ENCODE results near the gene ZBTB43. TPM values are rescaled to one million over a fixed set of nuclear protein-coding genes. Genes with fewer than 3 reads are reported as not detected.

The ZBTB43 gene
- total RNA-seq, 1 experiment from 2014 or later, result 4.1 TPM

DNA sequence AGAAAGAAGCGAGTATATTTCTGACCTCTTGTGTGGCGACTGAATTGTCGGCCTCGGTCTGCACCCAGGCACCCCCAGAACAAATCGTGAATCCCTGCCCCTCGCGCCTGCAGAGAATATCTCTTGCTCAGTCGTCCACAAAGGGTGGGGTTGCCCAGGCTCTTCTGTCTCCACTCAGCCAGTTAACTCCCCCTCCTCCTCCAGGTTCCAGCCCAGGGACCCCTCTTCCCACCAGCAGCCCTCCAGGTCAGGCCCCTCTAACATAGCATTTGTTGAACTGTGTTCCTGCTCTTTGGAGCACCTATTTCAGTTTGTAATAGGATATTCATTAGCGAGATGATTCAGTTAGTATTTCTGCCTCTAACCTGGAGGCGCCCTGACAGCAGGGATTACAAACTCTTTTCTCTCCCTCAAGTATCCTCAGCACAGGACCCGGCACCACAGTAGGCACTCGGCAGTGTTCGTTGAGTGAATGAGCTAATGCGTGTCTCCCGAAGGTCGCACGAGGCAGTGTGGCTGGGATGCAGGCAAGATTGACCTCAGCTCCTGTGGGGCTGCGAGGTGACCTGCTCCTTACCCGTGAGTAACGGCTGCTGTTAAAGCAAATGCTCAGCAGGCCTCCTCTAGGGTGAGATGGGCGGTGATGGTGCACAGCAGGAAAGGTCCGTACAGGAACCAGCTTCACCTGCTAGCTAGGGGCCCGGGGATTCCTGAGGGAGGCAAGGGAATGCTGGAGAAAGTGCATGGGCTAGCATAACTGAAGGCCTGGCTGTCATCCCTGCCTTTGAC is 81.4 kb downstream of the ZBTB43 start:
- DNase-seq (ENCODE audit: low read depth), result no peak

DNA sequence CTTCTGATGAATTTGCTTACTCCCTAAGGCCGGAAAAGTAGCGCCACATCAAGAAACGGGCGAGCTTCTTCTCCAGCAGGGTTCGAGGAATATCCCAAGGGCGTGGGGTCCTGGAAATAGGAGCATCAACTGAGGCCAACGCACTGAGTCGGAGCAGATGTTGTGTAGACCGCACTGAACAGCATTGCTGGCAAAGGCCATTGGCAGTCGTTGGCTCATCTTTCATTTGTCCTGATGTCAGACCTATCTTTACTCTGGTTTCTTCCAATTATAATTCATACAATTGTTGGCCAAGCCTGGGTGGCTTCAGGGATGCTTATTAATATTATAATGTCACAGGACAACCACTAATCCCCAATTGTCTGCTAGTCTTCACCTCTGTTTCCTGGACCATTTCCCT is 82.1 kb downstream of the ZBTB43 start:
- DNase-seq (ENCODE audit: low read depth), result no peak

Other genes starting within 250 kb of the ZBTB43 start
- not detected in 2 replicates for gene LMX1B, start 191.1 kb upstream of the ZBTB43 start, total RNA-seq (2014; rRNA removed; shearing (Covaris generic))
- 2.6 and 4.0 TPM in 2 replicates for gene ZBTB34, start 55.6 kb downstream of the ZBTB43 start, total RNA-seq (2014; rRNA removed; shearing (Covaris generic))
- gene RALGPS1, start 109.7 kb downstream of the ZBTB43 start, total RNA-seq (2014; rRNA removed; shearing (Covaris generic)), result 1.6 and 4.0 TPM in 2 replicates

Data from RPMI7951 (cell line).